PFSK-1 (cell line): Measurements from ENCODE around the gene MTERF2.

ENCODE experiments used
- SIN3A ChIP-seq: IDR thresholded peaks from 2 replicates; pipeline ENCODE4 v1.6.1; 2012; ENCODE audit warnings: mild to moderate bottlenecking, low read length, moderate library complexity, borderline replicate concordance; ENCODE audit not compliant: insufficient read depth
- TAF1 ChIP-seq: IDR thresholded peaks from 2 replicates; pipeline ENCODE4 v1.6.1; 2012; ENCODE audit warnings: low read length, control low read depth, borderline replicate concordance; ENCODE audit not compliant: insufficient read depth
- TF ChIP-seq, protein P1 (sequence below), 2 experiments: IDR thresholded peaks; 2 replicates each; pipeline versions ENCODE4 v1.6.1 to v1.8.0; 2011 to 2012; ENCODE audit warnings: low read depth in 2 of 2, low read length in 2 of 2, control low read depth in 1 of 2, inconsistent platforms in 1 of 2, mild to moderate bottlenecking in 1 of 2, moderate library complexity in 1 of 2; ENCODE audit not compliant: insufficient read depth in 1 of 2

DNA sequence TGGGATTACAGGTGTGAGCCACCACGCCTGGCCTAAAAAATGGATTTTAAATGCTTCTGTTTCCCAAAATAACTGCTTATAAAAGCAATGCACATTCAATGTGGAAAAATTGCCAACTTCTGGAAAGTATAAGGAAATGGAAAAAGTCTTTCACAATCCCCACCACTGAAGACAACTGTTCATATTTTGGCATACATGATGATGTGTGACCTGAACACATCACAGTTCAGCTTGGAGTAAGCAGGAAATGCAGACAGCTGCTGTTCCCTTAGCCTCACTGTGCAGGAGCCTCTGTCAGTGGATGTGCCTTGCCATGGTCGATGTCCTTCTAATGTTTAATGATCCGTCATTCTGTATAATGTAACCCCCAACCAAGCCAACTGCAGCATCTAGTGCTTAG is 5.2 kb downstream of the MTERF2 start:
- TF ChIP-seq TAF1 = no peak
- TF ChIP-seq, protein P1, sequence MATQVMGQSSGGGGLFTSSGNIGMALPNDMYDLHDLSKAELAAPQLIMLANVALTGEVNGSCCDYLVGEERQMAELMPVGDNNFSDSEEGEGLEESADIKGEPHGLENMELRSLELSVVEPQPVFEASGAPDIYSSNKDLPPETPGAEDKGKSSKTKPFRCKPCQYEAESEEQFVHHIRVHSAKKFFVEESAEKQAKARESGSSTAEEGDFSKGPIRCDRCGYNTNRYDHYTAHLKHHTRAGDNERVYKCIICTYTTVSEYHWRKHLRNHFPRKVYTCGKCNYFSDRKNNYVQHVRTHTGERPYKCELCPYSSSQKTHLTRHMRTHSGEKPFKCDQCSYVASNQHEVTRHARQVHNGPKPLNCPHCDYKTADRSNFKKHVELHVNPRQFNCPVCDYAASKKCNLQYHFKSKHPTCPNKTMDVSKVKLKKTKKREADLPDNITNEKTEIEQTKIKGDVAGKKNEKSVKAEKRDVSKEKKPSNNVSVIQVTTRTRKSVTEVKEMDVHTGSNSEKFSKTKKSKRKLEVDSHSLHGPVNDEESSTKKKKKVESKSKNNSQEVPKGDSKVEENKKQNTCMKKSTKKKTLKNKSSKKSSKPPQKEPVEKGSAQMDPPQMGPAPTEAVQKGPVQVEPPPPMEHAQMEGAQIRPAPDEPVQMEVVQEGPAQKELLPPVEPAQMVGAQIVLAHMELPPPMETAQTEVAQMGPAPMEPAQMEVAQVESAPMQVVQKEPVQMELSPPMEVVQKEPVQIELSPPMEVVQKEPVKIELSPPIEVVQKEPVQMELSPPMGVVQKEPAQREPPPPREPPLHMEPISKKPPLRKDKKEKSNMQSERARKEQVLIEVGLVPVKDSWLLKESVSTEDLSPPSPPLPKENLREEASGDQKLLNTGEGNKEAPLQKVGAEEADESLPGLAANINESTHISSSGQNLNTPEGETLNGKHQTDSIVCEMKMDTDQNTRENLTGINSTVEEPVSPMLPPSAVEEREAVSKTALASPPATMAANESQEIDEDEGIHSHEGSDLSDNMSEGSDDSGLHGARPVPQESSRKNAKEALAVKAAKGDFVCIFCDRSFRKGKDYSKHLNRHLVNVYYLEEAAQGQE (IDR thresholded peaks at IDR 0.05; ENCODE audit: insufficient read depth in 1 of 2, low read depth in 2 of 2, low read length in 2 of 2) = no peak
- TF ChIP-seq SIN3A = no peak
